Adrenal gland (tissue), 12 donors: ENCODE results near the gene NLRC5. TPM values are rescaled to one million over a fixed set of nuclear protein-coding genes. Genes with fewer than 3 reads are reported as not detected.

ENCODE experiments used
- DNase-seq, 7 donors: peaks; one replicate each; pipeline ENCODE4 v3.0.0-alpha.2; 2019 to 2020
- H3K27ac ChIP-seq, 5 donors: fragments of 200-600 bp; sonication (generic) in 4 of 5; 1 replicate in 3 of 5; 2 replicates in 2 of 5; pipeline versions ENCODE4 v1.5.1 to v1.8.0; 2016 to 2020; ENCODE audit warnings: mild to moderate bottlenecking in 1 of 5
- H3K27me3 ChIP-seq: fragments of 200-600 bp; 2 replicates; pipeline ENCODE4 v1.8.0; 2021
- H3K36me3 ChIP-seq, 2 donors: fragments of 200-600 bp; replicated peaks in 1 of 2; 1 replicate in 1 of 2; 2 replicates in 1 of 2; pipeline versions ENCODE4 v1.5.1 to v1.8.0; 2018 to 2022
- H3K4me1 ChIP-seq, 2 donors: fragments of 200-600 bp; replicated peaks in 1 of 2; 1 replicate in 1 of 2; 2 replicates in 1 of 2; pipeline versions ENCODE4 v1.5.1 to v1.8.0; 2018 to 2021
- H3K4me3 ChIP-seq, 4 donors: fragments of 200-600 bp; sonication (generic) in 3 of 4; one replicate each; pipeline ENCODE4 v1.5.1; 2016 to 2018
- H3K9me3 ChIP-seq, 3 donors: fragments of 200-600 bp; sonication (generic) in 1 of 3; replicated peaks in 1 of 3; 1 replicate in 2 of 3; 2 replicates in 1 of 3; pipeline versions ENCODE4 v1.5.1 to v1.8.0; 2016 to 2021
- POLR2A ChIP-seq, 2 donors: fragments of 450-650 bp; IDR thresholded peaks; one replicate each; pipeline ENCODE4 v1.6.1; 2017; ENCODE audit warnings: antibody characterized with exemption in 2 of 2, mild to moderate bottlenecking in 2 of 2, moderate library complexity in 1 of 2
- WGBS, 4 donors: extraction: QIAGEN DNeasy Blood & Tissue Kit in 2 of 4; methylation state at CpG; one replicate each; pipeline versions ENCODE4 v1.1.5 to v1.1.7; 2013 to 2017; 5-methylcytosine and 5-hydroxymethylcytosine counted together
- intact Hi-C, 2 donors: fragments of 100-400 bp; cut with DNase I; formaldehyde crosslinking; loops; one replicate each; pipeline versions ENCODE4 v1.14.1 to v1.15.0; 2022 to 2023
- polyA plus RNA-seq, 3 donors: library from polyadenylated mRNA; stranded (reverse); fragments of 200-250 nt in 2 of 3; fragments of 350-450 nt in 1 of 3; fragmentation: Illumina TruSeq in 1 of 3; extraction: RNeasy Lipid Tissue Mini Kit (QIAGEN cat#74804) in 1 of 3; gene quantifications; one replicate each; pipeline ENCODE4 v1.2.3, GENCODE V29; 2013 to 2014
- total RNA-seq, 9 donors: library from RNA; depleted of rRNA in 4 of 9; stranded (reverse); fragments of >200 nt in 4 of 9; fragments of 120-200 nt in 1 of 9; fragmentation: NEBNext Ultra II Directional in 1 of 9; extraction: Animal tissue kit (Norgen Biotek cat#: 25700) in 1 of 9; gene quantifications; one replicate each; pipeline versions ENCODE4 v1.1.0 to v1.2.4, GENCODE V29; 2013 to 2023
- TF ChIP-seq, protein P1 (sequence below), 6 experiments: fragments of 450-650 bp in 4 of 6; fragments of 200-600 bp in 2 of 6; sonication (generic) in 1 of 6; IDR thresholded peaks; 1 replicate in 5 of 6; 2 replicates in 1 of 6; pipeline versions ENCODE4 v1.5.1 to v1.8.0; 2016 to 2021; ENCODE audit warnings: antibody characterized with exemption in 6 of 6, mild to moderate bottlenecking in 2 of 6, moderate library complexity in 1 of 6
- donor health status: healthy with polysubstance abuse.
- donor health status: Bipolar disorder and iron deficiency.
- donor health status: DM: yes; HTN: yes; CAD: no.
- donor health status: DM: no; HTN: no; CAD: no.
- donor health status: DM: no; HTN: no; CAD: no.
- donor health status: DM: yes; HTN: yes; CAD: no.

The NLRC5 gene
- total and polyA plus RNA-seq, 12 donors = 6.0 to 89.0 (median 26.6) TPM

DNA sequence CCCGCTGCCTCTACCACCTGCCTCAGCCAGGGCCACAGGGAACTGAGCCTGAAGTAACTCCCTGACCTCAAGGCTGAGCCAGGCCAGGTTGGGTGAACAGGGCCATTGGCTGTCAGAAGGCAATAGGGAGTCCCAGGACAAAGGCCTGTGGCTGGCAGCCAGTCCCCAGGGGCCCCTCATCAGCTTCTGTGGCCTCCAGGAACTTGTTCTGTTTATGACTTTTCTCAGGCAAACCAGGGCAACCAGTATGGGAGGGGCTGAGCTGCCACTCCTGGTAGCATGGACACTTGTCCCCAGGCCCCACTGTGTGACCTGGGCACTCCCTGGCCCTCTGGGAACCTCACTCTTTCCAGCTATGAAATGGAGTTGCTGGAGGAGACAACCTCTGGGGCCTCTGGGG lies 143.1 kb downstream of the NLRC5 start:
- Histone ChIP-seq H3K4me1 (no peaks in the 10 kb centered on the region), H3K4me3 (no peak overlapping the region), H3K36me3 (no peaks in the 10 kb centered on the region), H3K27ac (no peak overlapping the region), H3K27me3 (no peaks in the 10 kb centered on the region), H3K9me3 (no peaks in the 10 kb centered on the region)
- intact Hi-C loops = no loop called here
- DNase-seq = no peak
- WGBS, 4 donors = 96 to 100% (median 96%) methylated on average over 1 of the region's 1 CpG; no CpG with 5 or more reads in 1 of the 4 donors
- TF ChIP-seq POLR2A (IDR thresholded peaks at IDR 0.05) = no peak
- TF ChIP-seq, protein P1, sequence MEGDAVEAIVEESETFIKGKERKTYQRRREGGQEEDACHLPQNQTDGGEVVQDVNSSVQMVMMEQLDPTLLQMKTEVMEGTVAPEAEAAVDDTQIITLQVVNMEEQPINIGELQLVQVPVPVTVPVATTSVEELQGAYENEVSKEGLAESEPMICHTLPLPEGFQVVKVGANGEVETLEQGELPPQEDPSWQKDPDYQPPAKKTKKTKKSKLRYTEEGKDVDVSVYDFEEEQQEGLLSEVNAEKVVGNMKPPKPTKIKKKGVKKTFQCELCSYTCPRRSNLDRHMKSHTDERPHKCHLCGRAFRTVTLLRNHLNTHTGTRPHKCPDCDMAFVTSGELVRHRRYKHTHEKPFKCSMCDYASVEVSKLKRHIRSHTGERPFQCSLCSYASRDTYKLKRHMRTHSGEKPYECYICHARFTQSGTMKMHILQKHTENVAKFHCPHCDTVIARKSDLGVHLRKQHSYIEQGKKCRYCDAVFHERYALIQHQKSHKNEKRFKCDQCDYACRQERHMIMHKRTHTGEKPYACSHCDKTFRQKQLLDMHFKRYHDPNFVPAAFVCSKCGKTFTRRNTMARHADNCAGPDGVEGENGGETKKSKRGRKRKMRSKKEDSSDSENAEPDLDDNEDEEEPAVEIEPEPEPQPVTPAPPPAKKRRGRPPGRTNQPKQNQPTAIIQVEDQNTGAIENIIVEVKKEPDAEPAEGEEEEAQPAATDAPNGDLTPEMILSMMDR (IDR thresholded peaks at IDR 0.05) = no peak

DNA sequence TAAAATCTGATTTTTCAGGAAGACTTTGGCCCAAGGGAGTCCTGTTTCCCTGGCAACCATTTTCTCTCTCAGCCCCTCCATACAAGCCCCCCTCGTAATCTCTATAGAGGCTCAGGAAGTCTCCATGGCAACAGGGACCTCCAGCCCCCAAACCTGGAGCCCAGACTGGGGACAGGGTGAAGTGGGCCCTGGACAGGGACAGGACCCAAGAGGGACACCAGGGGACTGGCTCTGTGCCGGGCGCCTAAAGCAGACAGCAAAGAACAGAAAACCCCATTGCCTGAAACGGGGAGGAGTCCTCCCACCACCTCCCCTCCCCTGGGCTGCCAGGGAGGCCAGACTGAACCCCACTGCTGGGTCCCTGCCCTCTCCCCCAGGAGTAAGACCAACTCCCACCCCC lies 143.7 kb downstream of the NLRC5 start:
- Histone ChIP-seq H3K4me3 (no peak overlapping the region), H3K4me1 (no peaks in the 10 kb centered on the region), H3K27me3 (no peaks in the 10 kb centered on the region), H3K36me3 (no peaks in the 10 kb centered on the region), H3K27ac (no peak overlapping the region), H3K9me3 (no peaks in the 10 kb centered on the region)
- TF ChIP-seq POLR2A (IDR thresholded peaks at IDR 0.05) = no peak
- TF ChIP-seq, protein P1 (IDR thresholded peaks at IDR 0.05) = no peak
- intact Hi-C loops = no loop called here
- no peak for DNase-seq
- WGBS, 4 donors = 67 to 89% (median 83%) methylated on average over 1 to 4 of the region's 4 CpGs

Other genes with a start within 250 kb of the NLRC5 start
- under 1 TPM in 1 of 9 donors, not detected in 8; 0.06 TPM for gene SLC12A3, start 124.3 kb upstream of the NLRC5 start, total RNA-seq
- under 1 TPM in 1 of 3 donors, not detected in 2; 0.03 TPM for gene SLC12A3, start 124.3 kb upstream of the NLRC5 start, polyA plus RNA-seq
- 100 to 1,000 TPM in 8 of 9 donors, 10 to 100 TPM in 1; 97.2 to 306 (median 236) TPM for gene HERPUD1, start 57.4 kb upstream of the NLRC5 start, total RNA-seq
- gene HERPUD1, start 57.4 kb upstream of the NLRC5 start, polyA plus RNA-seq = 100 to 1,000 TPM in 1 of 3 donors, 10 to 100 TPM in 2; 26.4 to 570 (median 82.6) TPM
- gene CETP, start 27.6 kb upstream of the NLRC5 start, total RNA-seq = 1 to 10 TPM; 1.3 to 7.9 (median 2.8) TPM
- 1 to 10 TPM; 1.2 to 4.1 (median 2.3) TPM for gene CETP, start 27.6 kb upstream of the NLRC5 start, polyA plus RNA-seq
- gene CPNE2, start 103.0 kb downstream of the NLRC5 start, total RNA-seq = 10 to 100 TPM; 11.8 to 43.6 (median 16.6) TPM
- gene CPNE2, start 103.0 kb downstream of the NLRC5 start, polyA plus RNA-seq = 10 to 100 TPM in 2 of 3 donors, 1 to 10 TPM in 1; 9.6 to 36.7 (median 29.4) TPM
- 10 to 100 TPM; 32.9 to 75.0 (median 66.5) TPM for gene PSME3IP1, start 196.5 kb downstream of the NLRC5 start, total RNA-seq
- 100 to 1,000 TPM in 1 of 3 donors, 10 to 100 TPM in 2; 67.9 to 129 (median 78.6) TPM for gene PSME3IP1, start 196.5 kb downstream of the NLRC5 start, polyA plus RNA-seq
- gene RSPRY1, start 196.8 kb downstream of the NLRC5 start, total RNA-seq = 10 to 100 TPM; 17.3 to 40.2 (median 25.6) TPM
- gene RSPRY1, start 196.8 kb downstream of the NLRC5 start, polyA plus RNA-seq = 10 to 100 TPM in 1 of 3 donors, 1 to 10 TPM in 2; 7.7 to 43.5 (median 8.1) TPM